ENCODE measurements around the gene GLDN.

GLDN gene

DNA sequence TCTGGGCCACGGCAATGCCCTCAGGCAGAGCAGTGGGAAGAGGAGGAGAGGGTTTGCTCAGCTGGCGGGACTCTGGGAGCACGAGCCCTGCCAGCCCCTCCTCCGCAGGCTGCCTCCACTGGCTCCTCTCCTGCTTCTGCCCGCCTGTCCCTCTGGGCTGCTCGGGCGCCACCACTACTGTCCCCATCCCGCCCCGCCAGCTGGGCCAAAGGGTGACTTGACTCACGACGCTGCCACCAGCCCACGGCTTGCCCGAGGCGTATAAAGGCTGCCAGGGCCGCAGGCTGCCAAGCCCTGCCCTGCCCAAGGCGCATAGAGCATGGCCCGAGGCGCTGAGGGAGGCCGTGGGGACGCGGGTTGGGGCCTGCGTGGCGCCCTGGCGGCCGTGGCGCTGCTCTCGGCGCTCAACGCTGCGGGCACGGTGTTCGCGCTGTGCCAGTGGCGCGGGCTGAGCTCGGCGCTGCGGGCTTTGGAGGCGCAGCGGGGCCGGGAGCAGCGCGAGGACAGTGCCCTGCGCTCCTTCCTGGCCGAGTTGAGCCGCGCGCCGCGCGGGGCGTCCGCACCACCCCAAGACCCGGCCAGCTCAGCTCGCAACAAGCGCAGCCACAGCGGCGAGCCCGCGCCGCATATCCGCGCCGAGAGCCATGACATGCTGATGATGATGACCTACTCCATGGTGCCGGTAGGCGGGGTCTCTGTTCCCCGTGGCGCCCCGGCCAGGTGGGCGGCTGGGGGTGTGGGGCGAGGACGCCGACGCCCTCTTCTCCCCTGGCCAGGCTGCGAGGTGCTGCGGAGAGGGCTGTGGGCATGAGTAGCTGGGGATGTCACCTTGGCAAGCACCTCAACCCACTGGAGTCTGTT lies at the start of gene GLDN:
Gene GLDN, plus strand, starts transcription at position 290 of the 861 bp plus-strand sequence. Its CDS starts 30 bp downstream, at position 320.
- no peak within 1 kb of the TSS for H3K4me3 ChIP-seq
- H3K27me3 ChIP-seq = no peaks in the 10 kb centered on the region
- no peak within 1 kb of the TSS for H3K4me2 ChIP-seq

DNA sequence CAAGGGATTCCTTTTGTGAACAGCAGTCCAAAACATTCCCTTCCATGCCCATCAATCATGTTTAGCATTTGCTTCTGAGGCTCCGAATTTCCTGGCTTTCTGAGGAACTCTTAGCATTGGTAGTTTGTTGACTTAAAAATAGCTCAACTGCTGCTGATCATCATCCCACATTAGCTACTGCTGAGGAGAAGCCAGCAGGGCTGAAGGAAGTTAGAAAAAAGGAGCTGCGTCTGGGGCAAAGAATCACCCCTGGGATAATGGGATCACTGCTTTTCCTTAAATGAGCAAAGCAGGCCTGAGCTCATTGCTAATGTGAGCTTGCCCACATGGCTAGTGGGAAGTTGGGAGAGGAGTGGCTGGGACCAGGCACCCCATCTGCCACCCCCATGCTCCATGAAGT lies 42.8 kb upstream of the GLDN start:
- Histone ChIP-seq H3K27me3 (no peaks in the 10 kb centered on the region), H3K4me2 (no peak overlapping the region), H3K9me3 (peaks cover 3% of the 10 kb centered on the region), H4K20me1 (no peaks in the 10 kb centered on the region), H3K36me3 (no peaks in the 10 kb centered on the region), H3K4me3 (no peak overlapping the region), H3K9ac (no peak overlapping the region), H3K27ac (no peak overlapping the region), H3K4me1 (no peaks in the 10 kb centered on the region)
- TF ChIP-seq Cebpa-rat (IDR thresholded peaks at IDR 0.05) = no peak

More for the DNA sequence above, at the start of gene GLDN:
- no peak within 1 kb of the TSS for H3K27ac ChIP-seq
- peaks cover 21% of the 10 kb centered on the region for H3K9me3 ChIP-seq
- peaks cover 7% of the 10 kb centered on the region; the same call in 1 of the 2 replicates for H3K4me1 ChIP-seq
- no peaks in the 10 kb centered on the region for H3K36me3 ChIP-seq
- no peak for TF ChIP-seq Cebpa-rat (IDR thresholded peaks at IDR 0.05)
- no peak within 1 kb of the TSS for H3K9ac ChIP-seq
- H4K20me1 ChIP-seq = no peaks in the 10 kb centered on the region

DNA sequence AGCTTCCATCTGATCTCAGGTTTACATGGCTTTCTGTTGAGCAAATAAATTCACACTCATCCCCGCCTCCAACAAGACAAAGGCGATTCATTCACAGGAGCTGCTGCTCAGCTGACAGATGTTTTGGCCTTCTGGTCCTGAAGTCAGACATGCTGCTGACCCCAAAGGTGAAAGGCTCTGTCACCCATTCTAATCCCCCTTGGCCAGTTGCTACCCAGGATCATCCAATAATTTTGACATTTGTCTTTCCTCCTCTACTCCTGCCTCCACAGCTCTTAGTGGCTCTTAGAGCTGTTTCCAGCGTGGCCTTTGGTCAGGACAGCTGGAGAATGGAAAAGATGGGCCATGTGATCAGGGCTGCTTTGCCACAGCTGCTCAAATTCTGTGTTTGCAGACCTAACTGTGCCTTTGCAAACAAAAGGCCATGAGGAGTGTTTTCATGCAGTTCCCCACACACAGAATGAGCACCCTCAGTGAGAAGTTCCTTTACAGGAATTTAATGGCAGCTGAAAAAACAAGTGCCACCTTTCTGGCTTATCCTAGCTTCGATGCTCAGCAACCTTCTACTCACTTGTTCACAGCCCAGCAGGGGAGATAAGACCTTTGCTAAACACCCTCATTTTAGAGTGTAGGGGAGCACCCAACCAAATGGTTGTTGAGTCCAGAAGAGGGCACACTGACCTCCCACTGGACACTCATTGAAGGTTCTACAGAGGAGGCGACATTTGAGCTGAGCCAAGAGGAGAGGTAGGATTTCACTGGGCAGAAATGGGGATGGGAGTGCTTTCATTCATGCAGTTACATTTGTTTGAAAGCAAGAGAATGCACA lies 42.1 kb upstream of the GLDN start:
- no peak overlapping the region for H3K4me3 ChIP-seq
- H4K20me1 ChIP-seq = no peaks in the 10 kb centered on the region
- TF ChIP-seq Cebpa-rat (IDR thresholded peaks at IDR 0.05) = no peak
- H3K4me2 ChIP-seq = no peak overlapping the region
- H3K4me1 ChIP-seq = no peaks in the 10 kb centered on the region
- no peaks in the 10 kb centered on the region for H3K9me3 ChIP-seq
- H3K9ac ChIP-seq = no peak overlapping the region
- H3K27ac ChIP-seq = no peak overlapping the region
- H3K27me3 ChIP-seq = no peaks in the 10 kb centered on the region
- no peaks in the 10 kb centered on the region for H3K36me3 ChIP-seq

DNA sequence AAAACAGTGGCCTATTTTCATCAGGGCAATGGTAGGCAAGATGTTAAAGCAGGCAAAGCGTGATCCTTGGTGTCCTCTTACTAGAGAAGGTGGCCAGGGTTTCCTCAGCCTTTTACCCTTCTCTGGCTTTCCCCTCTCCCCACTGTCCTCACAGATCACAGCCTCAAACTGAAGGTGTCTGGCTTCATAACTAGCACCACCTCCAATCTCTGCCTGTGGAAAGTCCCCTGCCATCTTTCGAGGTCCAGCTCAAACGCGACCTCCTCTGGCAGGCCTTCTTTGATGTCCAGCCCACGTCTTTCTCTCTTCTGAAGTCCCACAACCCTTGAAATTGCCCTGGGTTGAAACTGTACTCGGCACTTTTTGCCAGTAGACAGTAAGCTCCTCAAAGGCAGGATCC lies 39.0 kb upstream of the GLDN start:
- TF ChIP-seq Cebpa-rat (IDR thresholded peaks at IDR 0.05) = no peak
- no peaks in the 10 kb centered on the region for H3K9me3 ChIP-seq
- no peaks in the 10 kb centered on the region for H4K20me1 ChIP-seq
- H3K36me3 ChIP-seq = no peaks in the 10 kb centered on the region
- no peak overlapping the region for H3K4me3 ChIP-seq
- H3K9ac ChIP-seq = no peak overlapping the region
- H3K27me3 ChIP-seq = no peaks in the 10 kb centered on the region
- no peak overlapping the region for H3K27ac ChIP-seq
- H3K4me2 ChIP-seq = no peak overlapping the region
- H3K4me1 ChIP-seq = no peaks in the 10 kb centered on the region

DNA sequence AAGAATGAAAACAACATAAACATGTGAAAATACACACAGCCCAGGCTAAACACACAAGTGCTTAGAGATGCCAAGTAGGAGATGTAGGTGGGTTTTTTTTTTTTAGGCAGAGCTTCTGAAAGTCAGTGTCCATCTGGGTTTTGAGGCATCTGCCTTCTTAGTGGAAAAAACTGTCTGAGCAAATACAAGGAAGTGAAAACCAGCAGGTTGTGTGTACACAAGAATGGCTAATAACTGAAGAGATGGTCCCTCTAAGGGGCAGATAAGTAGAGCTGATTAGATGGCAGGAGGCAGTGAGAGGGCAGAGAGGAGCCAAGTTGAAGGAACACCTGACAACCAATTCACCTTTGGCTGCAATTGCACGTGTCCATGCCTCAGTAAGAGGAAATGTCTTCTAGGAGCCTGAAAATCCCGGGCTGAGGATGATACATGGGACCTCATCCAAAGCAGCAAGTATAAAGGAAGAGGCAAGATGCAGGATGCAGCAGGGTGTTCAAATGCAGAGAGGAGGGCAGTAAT lies 37.9 kb upstream of the GLDN start:
- Histone ChIP-seq H3K36me3 (no peaks in the 10 kb centered on the region), H3K27ac (no peak overlapping the region), H3K4me1 (no peaks in the 10 kb centered on the region), H3K9ac (no peak overlapping the region), H4K20me1 (no peaks in the 10 kb centered on the region), H3K4me2 (no peak overlapping the region), H3K9me3 (no peaks in the 10 kb centered on the region), H3K27me3 (no peaks in the 10 kb centered on the region), H3K4me3 (no peak overlapping the region)
- TF ChIP-seq Cebpa-rat (IDR thresholded peaks at IDR 0.05) = no peak

DNA sequence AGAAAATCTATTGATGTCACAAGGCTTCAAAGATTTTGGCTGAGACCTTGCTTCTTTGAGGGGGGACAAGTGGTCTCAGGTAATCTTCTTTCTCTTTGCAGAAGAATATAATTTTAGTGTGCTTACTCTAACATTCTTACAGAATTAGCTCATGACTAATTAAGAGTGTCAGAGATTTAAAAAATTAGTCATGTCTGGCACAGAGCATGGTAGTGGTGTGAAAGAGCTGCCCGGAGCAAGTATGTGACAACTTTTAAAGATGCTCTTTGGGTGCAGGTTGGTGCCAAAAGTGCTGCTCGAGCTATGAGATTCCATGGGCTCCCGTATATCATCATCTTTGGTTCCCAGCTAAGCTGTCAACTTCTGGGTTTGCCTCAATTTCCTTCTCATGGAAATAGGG lies 34.1 kb upstream of the GLDN start:
- Histone ChIP-seq H3K27ac (no peak overlapping the region), H3K4me3 (no peak overlapping the region), H3K36me3 (no peaks in the 10 kb centered on the region), H3K4me2 (no peak overlapping the region), H4K20me1 (no peaks in the 10 kb centered on the region), H3K27me3 (no peaks in the 10 kb centered on the region), H3K9ac (no peak overlapping the region), H3K9me3 (no peaks in the 10 kb centered on the region), H3K4me1 (peaks cover 9% of the 10 kb centered on the region)
- no peak for TF ChIP-seq Cebpa-rat (IDR thresholded peaks at IDR 0.05)

DNA sequence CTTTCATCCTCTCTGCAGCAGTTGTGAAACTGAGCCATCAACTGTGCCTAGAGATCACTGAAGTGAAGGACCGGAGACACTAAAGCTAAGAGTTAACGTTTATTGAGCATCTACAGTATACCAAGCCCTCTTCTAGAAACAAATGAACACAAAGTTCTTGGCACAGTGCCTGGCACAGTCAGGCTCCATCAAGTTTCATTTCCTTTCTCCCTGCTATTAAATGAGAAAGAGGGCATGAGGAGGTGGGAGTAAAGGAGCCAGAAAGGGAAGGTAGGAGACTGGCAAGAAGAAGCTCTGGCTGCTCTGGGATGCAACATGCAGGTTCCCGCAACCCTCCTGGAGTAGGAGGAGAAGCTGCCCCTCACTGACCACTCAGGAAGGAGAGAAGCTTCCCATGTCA lies 33.6 kb upstream of the GLDN start:
- H3K4me2 ChIP-seq = no peak overlapping the region
- no peak overlapping the region for H3K4me3 ChIP-seq
- no peak overlapping the region for H3K9ac ChIP-seq
- H3K9me3 ChIP-seq = no peaks in the 10 kb centered on the region
- H3K36me3 ChIP-seq = no peaks in the 10 kb centered on the region
- H3K27ac ChIP-seq = no peak overlapping the region
- no peaks in the 10 kb centered on the region for H4K20me1 ChIP-seq
- no peak for TF ChIP-seq Cebpa-rat (IDR thresholded peaks at IDR 0.05)
- H3K4me1 ChIP-seq = peaks cover 14% of the 10 kb centered on the region
- H3K27me3 ChIP-seq = no peaks in the 10 kb centered on the region

DNA sequence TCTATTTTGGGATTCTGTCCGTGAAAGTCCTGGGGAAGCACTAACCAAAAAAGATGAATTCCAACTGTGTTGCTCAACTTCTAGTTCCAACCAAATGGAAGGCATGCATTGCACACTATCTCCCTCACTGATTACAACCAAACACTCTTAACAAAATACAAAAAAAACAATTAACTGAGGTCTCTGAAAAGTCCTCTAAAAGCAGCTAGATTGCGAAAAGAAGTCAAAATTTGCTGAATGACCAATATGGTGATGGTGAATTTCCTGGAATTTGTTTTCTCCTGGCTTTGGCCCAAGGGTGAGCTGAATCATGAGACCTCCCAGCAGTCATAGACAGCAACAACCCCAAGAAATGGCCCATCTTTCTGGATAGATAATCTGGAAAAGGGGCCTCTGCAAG lies 31.4 kb upstream of the GLDN start:
- Histone ChIP-seq H3K27ac (no peak overlapping the region), H3K4me3 (no peak overlapping the region), H3K27me3 (no peaks in the 10 kb centered on the region), H3K9ac (no peak overlapping the region), H3K9me3 (no peaks in the 10 kb centered on the region), H3K4me2 (no peak overlapping the region), H3K36me3 (no peaks in the 10 kb centered on the region), H4K20me1 (no peaks in the 10 kb centered on the region), H3K4me1 (peaks cover 15% of the 10 kb centered on the region)
- no peak for TF ChIP-seq Cebpa-rat (IDR thresholded peaks at IDR 0.05)

DNA sequence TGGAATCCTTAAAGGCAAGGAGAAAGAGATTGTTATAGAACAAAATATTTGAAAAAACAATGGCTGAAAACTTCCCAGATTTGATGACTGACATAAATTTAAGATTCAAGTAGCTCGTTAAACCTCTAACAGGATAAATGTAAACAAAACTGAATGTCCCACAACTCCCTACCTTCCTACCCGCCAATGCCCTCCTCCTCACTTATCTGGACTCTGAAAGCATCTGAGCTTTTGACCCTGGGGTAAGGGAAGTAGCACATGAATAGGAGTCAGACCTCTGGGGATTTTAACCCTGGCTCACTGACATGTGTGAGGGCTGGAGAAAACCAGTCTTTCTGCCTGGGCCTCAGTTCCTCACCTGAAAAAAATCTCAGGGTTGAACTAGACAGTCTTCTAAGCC lies 29.9 kb upstream of the GLDN start:
- Histone ChIP-seq H3K27me3 (no peaks in the 10 kb centered on the region), H3K4me3 (no peak overlapping the region), H3K9ac (no peak overlapping the region), H3K9me3 (no peaks in the 10 kb centered on the region), H3K4me1 (peaks cover 15% of the 10 kb centered on the region), H3K27ac (no peak overlapping the region), H3K4me2 (no peak overlapping the region), H4K20me1 (no peaks in the 10 kb centered on the region), H3K36me3 (no peaks in the 10 kb centered on the region)
- TF ChIP-seq Cebpa-rat (IDR thresholded peaks at IDR 0.05) = no peak

Measured in BLaER1 (cell line).